Psoas muscle (tissue), 8 donors: ENCODE measurements around the gene SYTL4. TPM values are rescaled to one million over a fixed set of nuclear protein-coding genes. Genes with fewer than 3 reads are reported as not detected.

ENCODE experiments used
- ATAC-seq, 4 donors: fragments of 200-7000 bp; cut with Tn5 transposase; one replicate each; pipeline ENCODE4 v1.9.1; 2020; ENCODE audit warnings: moderate library complexity in 3 of 4, mild to moderate bottlenecking in 2 of 4
- DNase-seq, 2 donors: peaks; one replicate each; pipeline ENCODE4 v3.0.0-alpha.2; 2020
- H3K27ac ChIP-seq: fragments of 200-600 bp; one replicate; pipeline ENCODE4 v1.8.0; 2022
- H3K27me3 ChIP-seq, 3 donors: fragments of 200-600 bp in 1 of 3; one replicate each; pipeline versions ENCODE4 v1.6.1 to v1.8.0; 2013 to 2022; ENCODE audit warnings: low read length in 2 of 3, mild to moderate bottlenecking in 2 of 3, moderate library complexity in 1 of 3; ENCODE audit not compliant: insufficient read depth in 3 of 3
- H3K36me3 ChIP-seq, 2 donors: fragments of 200-600 bp in 1 of 2; one replicate each; pipeline versions ENCODE4 v1.6.1 to v1.8.0; 2013 to 2022; ENCODE audit warnings: low read depth in 1 of 2, mild to moderate bottlenecking in 1 of 2, moderate library complexity in 1 of 2; ENCODE audit not compliant: insufficient read depth in 1 of 2
- H3K4me1 ChIP-seq: fragments of 200-600 bp; one replicate; pipeline ENCODE4 v1.8.0; 2022
- H3K4me3 ChIP-seq: fragments of 200-600 bp; one replicate; pipeline ENCODE4 v1.8.0; 2022; ENCODE audit warnings: mild to moderate bottlenecking
- H3K9me3 ChIP-seq: fragments of 200-600 bp; one replicate; pipeline ENCODE4 v1.8.0; 2022
- CTCF ChIP-seq: fragments of 200-600 bp; IDR thresholded peaks from one replicate; pipeline ENCODE4 v1.8.0; 2022; ENCODE audit warnings: antibody characterized with exemption
- WGBS, 3 donors: extraction: QIAGEN DNeasy Blood & Tissue Kit; methylation state at CpG; one replicate each; pipeline versions ENCODE4 v1.1.6 to v1.1.7; 2013; 5-methylcytosine and 5-hydroxymethylcytosine counted together
- intact Hi-C, 2 donors: fragments of 100-400 bp; cut with DNase I; formaldehyde crosslinking; loops; one replicate each; pipeline versions ENCODE4 v1.11.0 to v1.14.2; 2022
- polyA plus RNA-seq, 3 donors: library from polyadenylated mRNA; stranded (reverse); fragments of 200-250 nt; gene quantifications; one replicate each; pipeline ENCODE4 v1.2.3, GENCODE V29; 2013
- total RNA-seq, 4 donors: library from RNA; stranded (reverse); fragmentation: NEBNext Ultra II Directional in 2 of 4; extraction: Animal tissue kit (Norgen Biotek cat#: 25700) in 2 of 4; gene quantifications; one replicate each; pipeline versions ENCODE4 v1.2.1 to v1.2.4, GENCODE V29; 2021 to 2023
- donor health status: healthy with polysubstance abuse.
- donor health status: DM: no; HTN: no; CAD: no; lungs with moderate emphysema.
- donor health status: Bipolar disorder and iron deficiency.
- donor health status: healthy.
- donor health status: DM: yes; HTN: yes; CAD: no.
- donor health status: DM: no; HTN: no; CAD: no.
- donor health status: DM: no; HTN: no; CAD: no.
- donor health status: DM: yes; HTN: yes; CAD: no.

SYTL4 gene
- total and polyA plus RNA-seq, 7 donors = 1.3 to 2.2 (median 1.6) TPM

- no peak for TF ChIP-seq CTCF
- intact Hi-C loops = loop anchor here in 1 of 2 donors (5.0 to 10.0 kb wide), 2 partner anchors 80 to 598 kb away; no protein-coding TSS in a partner anchor
- Histone ChIP-seq H3K27ac (no peak overlapping the region), H3K27me3 (peaks cover 0 to 7% (median 0%) of the 10 kb centered on the region in 3 donors), H3K36me3 (no peaks in the 10 kb centered on the region), H3K4me1 (no peaks in the 10 kb centered on the region), H3K9me3 (no peaks in the 10 kb centered on the region), H3K4me3 (no peak overlapping the region)
- no peak for ATAC-seq
- 78 to 86% (median 82%) methylated on average over 6 of the region's 6 CpGs for WGBS, 3 donors
- DNase-seq = no peak
These were observed 44.8 kb downstream of the SYTL4 start for GRCh38 chrX:100687128-100687527.

- WGBS, 3 donors = 0 to 12% (median 11%) methylated on average over 1 of the region's 1 CpG
- Histone ChIP-seq H3K4me3 (no peak overlapping the region), H3K4me1 (no peaks in the 10 kb centered on the region), H3K27ac (no peak overlapping the region), H3K9me3 (no peaks in the 10 kb centered on the region), H3K36me3 (no peaks in the 10 kb centered on the region), H3K27me3 (peaks cover 0 to 7% (median 0%) of the 10 kb centered on the region in 3 donors)
- ATAC-seq (no peak), DNase-seq (no peak)
- no peak for TF ChIP-seq CTCF
- intact Hi-C loops = loop anchor here in 1 of 2 donors (5.0 to 10.0 kb wide), 2 partner anchors 81 to 599 kb away; no protein-coding TSS in a partner anchor
These were observed 46.0 kb downstream of the SYTL4 start for GRCh38 chrX:100685997-100686305.

- no peak for DNase-seq
- H3K27ac ChIP-seq = no peak overlapping the region
- no peaks in the 10 kb centered on the region for H3K9me3 ChIP-seq
These were observed 46.5 kb downstream of the SYTL4 start for GRCh38 chrX:100685284-100685996.

GRCh38 chrX:100682939-100683338, 49.0 kb downstream of the SYTL4 start:
- Histone ChIP-seq H3K27ac (no peak overlapping the region), H3K27me3 (peaks cover 0 to 11% (median 0%) of the 10 kb centered on the region in 3 donors), H3K9me3 (no peaks in the 10 kb centered on the region), H3K4me3 (no peak overlapping the region), H3K36me3 (no peaks in the 10 kb centered on the region), H3K4me1 (no peaks in the 10 kb centered on the region)
- WGBS, 3 donors = 87 to 95% (median 92%) methylated on average over 8 of the region's 8 CpGs
- DNase-seq = no peak
- TF ChIP-seq CTCF = no peak
- intact Hi-C loops = loop anchor here in 1 of 2 donors (10.0 kb wide), 1 partner anchor 602 kb away; no protein-coding TSS in a partner anchor
- ATAC-seq = no peak

More at GRCh38 chrX:100685284-100685996, 46.5 kb downstream of the SYTL4 start:
- intact Hi-C loops = loop anchor here in 1 of 2 donors (5.0 to 10.0 kb wide), 2 partner anchors 82 to 599 kb away; no protein-coding TSS in a partner anchor
- Histone ChIP-seq H3K4me1 (no peaks in the 10 kb centered on the region), H3K4me3 (no peak overlapping the region), H3K27me3 (peaks cover 0 to 7% (median 0%) of the 10 kb centered on the region in 3 donors), H3K36me3 (no peaks in the 10 kb centered on the region)
- peak in 3 of 4 donors; percentile 63 to 74 (median 68) for ATAC-seq
- 32 to 45% (median 32%) methylated on average over 5 of the region's 5 CpGs for WGBS, 3 donors
- peak; percentile 72 for TF ChIP-seq CTCF
